Measurements from ENCODE around the gene DLAT.

DNA sequence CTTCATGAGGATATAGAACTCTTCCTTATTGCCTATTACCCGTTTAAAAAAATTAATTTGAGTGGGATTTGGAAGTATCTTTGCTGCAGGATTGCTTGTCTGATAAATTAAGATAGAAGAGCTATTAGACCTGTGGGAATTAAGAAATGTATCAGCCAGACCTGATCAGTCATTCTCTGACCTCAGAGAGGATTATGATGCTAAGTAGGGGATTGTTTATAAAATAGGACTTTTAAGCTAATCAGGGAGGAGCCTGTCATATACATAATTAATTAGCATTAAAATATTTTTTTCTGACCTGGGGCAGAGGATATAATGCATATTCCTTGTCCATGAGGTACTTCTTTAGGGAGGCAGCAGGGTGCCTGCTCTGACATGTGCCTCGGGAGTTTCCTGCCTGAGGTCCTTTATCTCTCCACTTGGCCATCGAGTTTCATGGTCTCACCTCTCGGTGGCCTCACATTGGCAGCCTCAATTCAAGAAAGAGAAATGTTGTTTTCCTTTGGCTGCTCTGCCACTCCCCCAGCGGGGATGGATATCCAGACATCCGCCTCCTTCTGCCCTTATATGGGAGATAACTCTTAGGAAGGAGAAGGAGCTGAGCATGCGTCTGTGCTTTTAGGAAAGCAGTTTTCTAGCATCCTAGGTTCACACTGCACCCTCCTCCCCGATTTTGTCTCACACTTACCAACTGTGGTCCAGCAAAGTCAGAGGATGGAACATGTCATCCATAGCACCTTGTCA is 47.0 kb upstream of the DLAT start:
- TF ChIP-seq, protein P1, sequence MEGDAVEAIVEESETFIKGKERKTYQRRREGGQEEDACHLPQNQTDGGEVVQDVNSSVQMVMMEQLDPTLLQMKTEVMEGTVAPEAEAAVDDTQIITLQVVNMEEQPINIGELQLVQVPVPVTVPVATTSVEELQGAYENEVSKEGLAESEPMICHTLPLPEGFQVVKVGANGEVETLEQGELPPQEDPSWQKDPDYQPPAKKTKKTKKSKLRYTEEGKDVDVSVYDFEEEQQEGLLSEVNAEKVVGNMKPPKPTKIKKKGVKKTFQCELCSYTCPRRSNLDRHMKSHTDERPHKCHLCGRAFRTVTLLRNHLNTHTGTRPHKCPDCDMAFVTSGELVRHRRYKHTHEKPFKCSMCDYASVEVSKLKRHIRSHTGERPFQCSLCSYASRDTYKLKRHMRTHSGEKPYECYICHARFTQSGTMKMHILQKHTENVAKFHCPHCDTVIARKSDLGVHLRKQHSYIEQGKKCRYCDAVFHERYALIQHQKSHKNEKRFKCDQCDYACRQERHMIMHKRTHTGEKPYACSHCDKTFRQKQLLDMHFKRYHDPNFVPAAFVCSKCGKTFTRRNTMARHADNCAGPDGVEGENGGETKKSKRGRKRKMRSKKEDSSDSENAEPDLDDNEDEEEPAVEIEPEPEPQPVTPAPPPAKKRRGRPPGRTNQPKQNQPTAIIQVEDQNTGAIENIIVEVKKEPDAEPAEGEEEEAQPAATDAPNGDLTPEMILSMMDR (IDR thresholded peaks at IDR 0.05): no peak
- no peak for TF ChIP-seq POLR2A (IDR thresholded peaks at IDR 0.05)
